ENCODE measurements around the gene CACNA1F.

DNA sequence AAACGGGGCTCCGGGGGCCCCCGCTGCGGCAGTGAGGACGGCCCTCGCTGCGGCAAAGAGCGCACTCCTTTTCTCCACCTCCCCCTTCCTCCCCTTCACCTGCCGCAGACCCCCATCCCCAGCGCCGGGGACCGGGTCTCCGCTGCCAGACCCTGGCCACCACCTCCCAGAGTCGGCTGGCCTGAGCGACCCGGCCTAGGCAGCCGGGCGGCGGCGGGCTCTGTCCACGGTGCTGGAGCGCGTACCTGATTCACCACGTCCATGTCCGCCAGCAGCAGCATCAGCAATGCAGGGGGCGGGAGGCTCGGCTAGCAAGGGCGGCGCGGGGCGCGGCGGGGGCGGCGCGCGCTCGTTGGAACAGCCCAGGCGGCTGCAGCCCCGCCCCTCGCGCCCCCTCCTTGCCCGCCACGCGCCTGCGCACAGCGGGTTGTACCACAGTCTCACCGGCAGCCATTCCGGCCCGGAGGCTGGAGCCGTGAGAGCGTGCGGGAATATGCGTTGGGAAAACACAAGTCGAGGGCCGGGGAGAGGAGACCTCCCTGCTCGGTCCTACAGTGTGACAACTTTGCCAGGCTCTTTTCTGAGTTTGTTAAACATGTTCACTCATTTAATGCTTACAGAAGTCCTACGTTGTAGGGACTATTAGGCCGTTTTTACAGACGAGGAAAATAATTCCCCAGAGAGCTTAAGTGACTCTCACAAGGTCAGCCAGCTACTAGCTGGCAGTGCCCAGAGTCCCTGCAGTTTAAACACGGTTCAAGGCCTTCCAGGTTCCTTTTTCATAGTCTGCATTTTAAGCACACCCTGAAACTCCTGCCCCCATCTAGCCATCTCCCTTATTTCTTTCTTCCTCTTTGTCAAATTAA, 33.0 kb downstream of the CACNA1F start, which contains the start of gene SYP:
- TF ChIP-seq POLR2A (conservative IDR thresholded peaks at IDR 0.05) (peak; percentile 88), YBX1 (IDR thresholded peaks at IDR 0.05) (no peak), RNF2 (IDR thresholded peaks at IDR 0.05) (no peak), POLR2G (IDR thresholded peaks at IDR 0.05; ENCODE audit: low read depth, low read length) (peak; percentile 87), STAT5B (CRISPR knock-in tag; IDR thresholded peaks at IDR 0.05) (no peak), ZBTB7A (IDR thresholded peaks at IDR 0.05; ENCODE audit: borderline replicate concordance, control insufficient read depth, low read depth, low read length) (peak; percentile 70)
